Hepatocyte (in vitro differentiated cells): ENCODE measurements around the gene CD40. TPM values are rescaled to one million over a fixed set of nuclear protein-coding genes. Genes with fewer than 3 reads are reported as not detected.

Source experiments
- DNase-seq: peaks from one replicate; pipeline ENCODE4 v3.0.0-alpha.2; 2016; ENCODE audit warnings: low spot score
- H2AFZ ChIP-seq: fragments of 200-600 bp; sonication (generic); 2 replicates; pipeline ENCODE4 v1.6.0; 2016; ENCODE audit warnings: antibody characterized with exemption, mild to moderate bottlenecking
- H3K27ac ChIP-seq: fragments of 200-600 bp; sonication (generic); 2 replicates; pipeline ENCODE4 v1.5.1; 2016; ENCODE audit warnings: mild to moderate bottlenecking
- H3K27me3 ChIP-seq: fragments of 200-600 bp; sonication (generic); 2 replicates; pipeline ENCODE4 v1.6.1; 2016
- H3K36me3 ChIP-seq: fragments of 200-600 bp; sonication (generic); replicated peaks from 2 replicates; pipeline ENCODE4 v1.5.1; 2016; ENCODE audit warnings: low read depth; ENCODE audit not compliant: insufficient read depth
- H3K4me1 ChIP-seq: fragments of 200-600 bp; sonication (generic); 2 replicates; pipeline ENCODE4 v1.5.1; 2016; ENCODE audit warnings: mild to moderate bottlenecking, moderate library complexity; ENCODE audit not compliant: insufficient read depth
- H3K4me2 ChIP-seq: fragments of 200-600 bp; sonication (generic); 2 replicates; pipeline ENCODE4 v1.6.0; 2016
- H3K4me3 ChIP-seq: fragments of 200-600 bp; sonication (generic); 2 replicates; pipeline ENCODE4 v1.5.1; 2016; ENCODE audit warnings: mild to moderate bottlenecking
- H3K79me2 ChIP-seq: fragments of 200-600 bp; sonication (generic); 2 replicates; pipeline ENCODE4 v1.6.0; 2017; ENCODE audit warnings: mild to moderate bottlenecking
- H3K9me2 ChIP-seq: fragments of 200-600 bp; sonication (generic); replicated peaks from 2 replicates; pipeline ENCODE4 v1.6.0; 2017; ENCODE audit warnings: mild to moderate bottlenecking; ENCODE audit not compliant: insufficient read depth
- H3K9me3 ChIP-seq: fragments of 200-600 bp; sonication (generic); 2 replicates; pipeline ENCODE4 v1.5.1; 2016; ENCODE audit warnings: low read depth, mild to moderate bottlenecking
- H4K20me1 ChIP-seq: fragments of 200-600 bp; sonication (generic); 2 replicates; pipeline ENCODE4 v1.6.0; 2016; ENCODE audit warnings: mild to moderate bottlenecking; ENCODE audit not compliant: insufficient read depth, poor library complexity, severe bottlenecking
- CTCF ChIP-seq: fragments of 200-600 bp; sonication (generic); IDR thresholded peaks from 2 replicates; pipeline ENCODE4 v1.5.1; 2016; ENCODE audit warnings: antibody characterized with exemption, mild to moderate bottlenecking; ENCODE audit not compliant: poor library complexity
- EZH2 ChIP-seq: fragments of 200-600 bp; sonication (generic); IDR thresholded peaks from 2 replicates; pipeline ENCODE4 v1.6.1; 2016; ENCODE audit warnings: antibody characterized with exemption, mild to moderate bottlenecking, borderline replicate concordance
- EZH2phosphoT487 ChIP-seq: fragments of 200-600 bp; sonication (generic); IDR thresholded peaks from one replicate; pipeline ENCODE4 v1.6.1; 2018; ENCODE audit warnings: antibody characterized with exemption, mild to moderate bottlenecking, low read depth, moderate library complexity; ENCODE audit not compliant: unreplicated experiment, severe bottlenecking
- WGBS: methylation state at CpG from one replicate; pipeline ENCODE4 v1.1.6; 2016; ENCODE audit warnings: low lambda C conversion rate; ENCODE audit errors: missing lambda C conversion rate; 5-methylcytosine and 5-hydroxymethylcytosine counted together
- polyA plus RNA-seq: library from polyadenylated mRNA; unstranded; fragments of >200 nt; fragmentation: Nextera tagmentation; extraction: Ambion mirVana; gene quantifications from 2 replicates; pipeline ENCODE4 v1.2.1, GENCODE V29; 2016
- total RNA-seq: library from RNA; depleted of rRNA; stranded (reverse); fragments of >200 nt; gene quantifications from 2 replicates; pipeline ENCODE4 v1.2.3, GENCODE V29; 2014

The CD40 gene
- total and polyA plus RNA-seq, 2 experiments from 2014 or later: 3.2 to 8.0 TPM

- H3K27ac ChIP-seq: no peak overlapping the region
- no peak overlapping the region for H2AFZ ChIP-seq
- no peak for DNase-seq
- no peaks in the 10 kb centered on the region for H3K9me2 ChIP-seq
- no peaks in the 10 kb centered on the region for H3K79me2 ChIP-seq
- peaks cover 40% of the 10 kb centered on the region for H3K27me3 ChIP-seq
- TF ChIP-seq EZH2 (no peak), CTCF (no peak), EZH2phosphoT487 (no peak)
- no peak overlapping the region for H3K4me2 ChIP-seq
- 85% methylated on average over 11 of the region's 11 CpGs for WGBS
- no peak overlapping the region for H3K4me3 ChIP-seq
- H3K36me3 ChIP-seq: no peaks in the 10 kb centered on the region
- H3K9me3 ChIP-seq: no peaks in the 10 kb centered on the region
- no peaks in the 10 kb centered on the region for H3K4me1 ChIP-seq
- no peaks in the 10 kb centered on the region for H4K20me1 ChIP-seq
Measured at GRCh38 chr20:46133886-46134654, 16.0 kb downstream of the CD40 start.

GRCh38 chr20:46134716-46135115, 16.6 kb downstream of the CD40 start:
- H2AFZ ChIP-seq: no peak overlapping the region
- H3K4me3 ChIP-seq: no peak overlapping the region
- H4K20me1 ChIP-seq: no peaks in the 10 kb centered on the region
- no peaks in the 10 kb centered on the region for H3K36me3 ChIP-seq
- H3K27me3 ChIP-seq: peaks cover 34% of the 10 kb centered on the region
- TF ChIP-seq CTCF: no peak
- no peak for TF ChIP-seq EZH2phosphoT487
- no peak for TF ChIP-seq EZH2
- no peaks in the 10 kb centered on the region for H3K9me3 ChIP-seq
- H3K4me1 ChIP-seq: no peaks in the 10 kb centered on the region
- DNase-seq: no peak
- no peak overlapping the region for H3K27ac ChIP-seq
- no peak overlapping the region for H3K4me2 ChIP-seq
- WGBS: 91% methylated on average over 7 of the region's 7 CpGs
- H3K79me2 ChIP-seq: no peaks in the 10 kb centered on the region
- H3K9me2 ChIP-seq: no peaks in the 10 kb centered on the region

- Histone ChIP-seq H4K20me1 (no peaks in the 10 kb centered on the region), H3K36me3 (no peaks in the 10 kb centered on the region), H3K4me2 (no peak overlapping the region), H3K4me3 (no peak overlapping the region), H3K79me2 (no peaks in the 10 kb centered on the region), H3K27me3 (peaks cover 21% of the 10 kb centered on the region), H3K27ac (no peak overlapping the region), H3K9me3 (no peaks in the 10 kb centered on the region), H3K4me1 (no peaks in the 10 kb centered on the region), H2AFZ (no peak overlapping the region), H3K9me2 (no peaks in the 10 kb centered on the region)
- TF ChIP-seq CTCF (no peak), EZH2 (no peak), EZH2phosphoT487 (no peak)
- 33% methylated on average over 12 of the region's 12 CpGs for WGBS
- DNase-seq: no peak
Measured at GRCh38 chr20:46135856-46136633, 17.9 kb downstream of the CD40 start.
